ENCODE results near the gene WARS2. TPM values are rescaled to one million over a fixed set of nuclear protein-coding genes. Genes with fewer than 3 reads are reported as not detected.
A peak's percentile ranks its signal among the peaks of the same experiment; 100 is the strongest.

The WARS2 gene
- total RNA-seq, 1 donor from 2014 or later = 11.9 TPM

DNA sequence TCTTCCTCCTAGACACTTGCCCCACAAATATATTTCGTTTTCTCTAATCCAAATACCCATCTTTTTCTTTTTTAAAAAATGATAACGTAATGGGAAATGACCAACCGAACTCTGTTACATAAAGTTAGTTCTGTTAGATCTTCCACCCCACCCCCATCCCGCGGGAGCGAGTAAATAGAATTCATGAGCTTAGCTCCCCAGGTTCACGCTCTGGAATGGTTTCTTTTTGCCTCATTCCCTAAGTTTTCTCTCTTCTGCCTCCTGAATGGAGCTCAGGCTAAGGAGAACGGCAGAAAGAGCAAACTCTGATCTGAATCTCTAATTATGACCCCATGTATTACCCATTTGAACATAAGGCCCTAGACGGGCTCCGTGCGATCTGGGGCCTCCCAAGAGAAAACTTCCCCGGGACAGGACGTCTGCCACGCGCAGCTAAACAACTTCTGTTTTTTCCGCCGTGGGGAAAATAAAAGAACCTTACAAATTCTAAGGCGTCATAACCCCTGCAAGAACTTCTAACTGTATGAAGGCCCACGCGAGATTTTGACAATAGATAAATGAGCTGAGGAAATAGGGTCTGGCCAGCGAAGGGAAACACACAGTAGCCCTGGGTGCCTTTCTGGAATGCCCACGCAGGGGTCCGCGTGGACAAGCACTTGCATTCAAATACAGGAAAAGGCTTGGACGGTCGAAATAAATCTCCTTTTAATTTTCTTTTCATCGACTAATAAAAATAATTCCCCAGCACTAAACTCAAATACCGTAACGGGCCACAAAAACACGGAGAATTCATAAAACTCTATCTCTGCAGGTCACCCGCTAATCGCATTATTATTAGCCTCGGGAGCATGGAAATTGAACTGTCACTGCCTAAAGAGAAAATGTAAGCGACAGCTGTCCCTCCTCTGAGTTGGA is 154.6 kb downstream of the WARS2 start:
- Histone ChIP-seq H3K9me3 (no peaks in the 10 kb centered on the region), H3K4me3 (peak overlapping the region; percentile 0 to 68), H3K36me3 (no peaks in the 10 kb centered on the region), H3K27ac (no peak overlapping the region), H3K27me3 (peaks cover 20% of the 10 kb centered on the region), H3K4me1 (peaks cover 4 to 6% of the 10 kb centered on the region in 2 donors)
- intact Hi-C loops (cut with DNase I) = no loop called here
- TF ChIP-seq, protein P1, sequence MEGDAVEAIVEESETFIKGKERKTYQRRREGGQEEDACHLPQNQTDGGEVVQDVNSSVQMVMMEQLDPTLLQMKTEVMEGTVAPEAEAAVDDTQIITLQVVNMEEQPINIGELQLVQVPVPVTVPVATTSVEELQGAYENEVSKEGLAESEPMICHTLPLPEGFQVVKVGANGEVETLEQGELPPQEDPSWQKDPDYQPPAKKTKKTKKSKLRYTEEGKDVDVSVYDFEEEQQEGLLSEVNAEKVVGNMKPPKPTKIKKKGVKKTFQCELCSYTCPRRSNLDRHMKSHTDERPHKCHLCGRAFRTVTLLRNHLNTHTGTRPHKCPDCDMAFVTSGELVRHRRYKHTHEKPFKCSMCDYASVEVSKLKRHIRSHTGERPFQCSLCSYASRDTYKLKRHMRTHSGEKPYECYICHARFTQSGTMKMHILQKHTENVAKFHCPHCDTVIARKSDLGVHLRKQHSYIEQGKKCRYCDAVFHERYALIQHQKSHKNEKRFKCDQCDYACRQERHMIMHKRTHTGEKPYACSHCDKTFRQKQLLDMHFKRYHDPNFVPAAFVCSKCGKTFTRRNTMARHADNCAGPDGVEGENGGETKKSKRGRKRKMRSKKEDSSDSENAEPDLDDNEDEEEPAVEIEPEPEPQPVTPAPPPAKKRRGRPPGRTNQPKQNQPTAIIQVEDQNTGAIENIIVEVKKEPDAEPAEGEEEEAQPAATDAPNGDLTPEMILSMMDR (IDR thresholded peaks at IDR 0.05) = no peak
- DNase-seq (ENCODE audit: low spot score in 2 of 2) = no peak

DNA sequence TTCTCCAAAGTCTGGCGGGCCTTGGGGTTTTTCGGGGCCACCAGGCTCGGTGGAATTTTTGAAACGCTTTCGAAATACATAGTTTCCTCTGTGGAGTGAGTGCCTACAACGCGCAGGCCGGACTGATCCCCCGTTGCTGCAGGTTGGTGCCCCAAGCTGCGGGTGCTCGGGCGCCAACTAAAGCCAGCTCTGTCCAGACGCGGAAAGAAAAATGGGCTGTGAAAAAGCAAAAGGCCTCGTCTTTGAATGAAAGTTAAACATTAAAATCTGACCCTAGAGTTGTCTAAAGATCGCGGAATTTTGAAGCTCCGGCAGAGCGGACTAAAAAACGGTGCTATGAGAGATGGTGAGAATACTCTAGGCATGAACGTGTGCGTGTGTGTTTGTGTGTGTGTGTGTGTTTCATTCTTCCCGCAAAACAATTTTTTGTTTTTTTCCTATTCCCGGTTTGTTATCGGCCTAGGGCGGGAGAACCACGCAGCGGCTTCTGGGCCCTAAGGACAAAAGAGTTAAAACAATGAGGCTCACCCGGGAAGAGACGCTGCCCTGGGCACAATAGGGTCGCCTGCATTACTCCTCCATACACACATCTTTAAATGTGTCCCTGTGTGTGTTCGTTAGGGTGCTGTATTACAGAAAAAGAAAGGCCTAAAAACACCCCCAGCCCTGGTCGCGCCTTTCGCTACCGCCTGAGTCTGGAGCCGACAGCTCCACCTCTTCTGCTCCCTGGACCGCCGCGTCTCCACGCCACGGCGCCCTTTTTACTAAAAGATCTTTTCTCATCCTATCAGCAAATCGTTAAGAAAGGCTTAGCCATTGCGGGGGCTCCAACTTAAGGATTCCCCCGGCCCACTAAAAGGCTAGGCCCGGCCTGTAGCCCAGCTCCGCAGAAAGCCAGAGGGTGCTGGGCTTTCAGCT is 155.5 kb downstream of the WARS2 start:
- peaks cover 22% of the 10 kb centered on the region for H3K27me3 ChIP-seq
- TF ChIP-seq, protein P1 (IDR thresholded peaks at IDR 0.05) = no peak
- peaks cover 4 to 6% of the 10 kb centered on the region in 2 donors for H3K4me1 ChIP-seq
- H3K36me3 ChIP-seq = no peaks in the 10 kb centered on the region
- no peak for DNase-seq (ENCODE audit: low spot score in 2 of 2)
- H3K9me3 ChIP-seq = no peaks in the 10 kb centered on the region
- no peak overlapping the region for H3K27ac ChIP-seq
- peak overlapping the region; percentile 0 to 31 for H3K4me3 ChIP-seq
- intact Hi-C loops (cut with DNase I) = no loop called here

DNA sequence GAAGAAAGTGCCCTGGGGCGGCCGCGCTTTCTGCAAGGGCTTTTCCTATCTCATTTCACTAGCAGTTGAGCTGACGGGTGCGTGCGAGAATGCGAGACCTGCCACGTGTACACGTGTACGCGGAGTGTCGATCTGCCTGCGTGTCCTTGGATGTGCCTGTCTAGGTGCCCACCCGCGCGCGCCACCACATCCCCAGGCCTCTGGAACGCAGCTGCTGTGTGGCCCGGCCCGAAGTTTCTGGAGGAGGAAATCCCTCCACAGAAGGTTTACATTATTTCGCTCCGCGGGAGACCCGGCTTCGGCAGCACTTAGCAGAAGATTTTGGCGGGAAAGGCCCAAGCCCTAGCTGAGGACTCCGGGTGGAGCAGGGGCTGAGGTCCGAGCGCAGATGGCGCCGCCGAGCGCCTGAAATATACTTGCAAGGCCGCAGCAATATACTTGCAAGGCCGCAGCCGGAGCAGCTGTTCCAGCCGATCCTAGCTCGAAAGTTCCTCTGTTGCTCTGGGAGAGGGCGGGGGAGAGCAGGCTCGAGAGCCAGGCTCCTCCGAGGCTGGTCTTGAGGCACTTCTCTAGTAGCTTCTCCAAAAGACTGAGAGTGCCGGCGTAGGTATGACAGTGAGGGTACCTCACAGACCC is 156.2 kb downstream of the WARS2 start:
- Histone ChIP-seq H3K27ac (no peak overlapping the region), H3K27me3 (peaks cover 27% of the 10 kb centered on the region), H3K4me3 (peak overlapping the region in 1 of 2 donors; percentile 31), H3K9me3 (no peaks in the 10 kb centered on the region), H3K4me1 (peaks cover 4 to 6% of the 10 kb centered on the region in 2 donors), H3K36me3 (no peaks in the 10 kb centered on the region)
- TF ChIP-seq, protein P1 (IDR thresholded peaks at IDR 0.05) = no peak
- DNase-seq (ENCODE audit: low spot score in 2 of 2) = no peak
- intact Hi-C loops (cut with DNase I) = no loop called here

DNA sequence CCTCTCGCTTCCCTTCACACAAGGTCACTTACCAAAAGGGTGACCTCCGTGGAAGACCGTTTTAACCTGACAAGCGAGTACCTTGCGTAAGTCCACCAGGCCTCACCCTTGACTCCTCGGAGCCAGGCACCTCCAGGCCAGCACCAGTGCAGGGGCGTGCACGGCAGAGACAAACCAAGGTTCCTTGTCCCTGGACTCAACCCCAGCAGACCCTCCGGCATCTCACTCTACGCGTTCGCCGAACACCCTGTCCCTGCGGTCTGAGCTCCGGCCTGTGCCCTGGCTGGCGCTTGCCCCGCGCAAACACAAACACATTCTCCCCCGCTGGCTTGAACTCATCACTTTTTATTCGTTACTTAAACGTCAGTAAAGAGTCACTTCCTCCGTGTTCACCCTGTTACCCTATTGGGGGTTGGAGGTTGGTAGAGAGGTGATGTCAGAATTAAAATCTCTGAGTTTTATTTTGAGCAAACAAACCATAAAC is 156.9 kb downstream of the WARS2 start:
- H3K27me3 ChIP-seq = peaks cover 27% of the 10 kb centered on the region
- no peak overlapping the region for H3K4me3 ChIP-seq
- H3K27ac ChIP-seq = no peak overlapping the region
- intact Hi-C loops (cut with DNase I) = no loop called here
- H3K4me1 ChIP-seq = peaks cover 4 to 6% of the 10 kb centered on the region in 2 donors
- no peak for DNase-seq (ENCODE audit: low spot score in 2 of 2)
- no peaks in the 10 kb centered on the region for H3K9me3 ChIP-seq
- no peaks in the 10 kb centered on the region for H3K36me3 ChIP-seq
- TF ChIP-seq, protein P1 (IDR thresholded peaks at IDR 0.05) = no peak
